ENCODE data around the gene CHD3. TPM values are rescaled to one million over a fixed set of nuclear protein-coding genes. Genes with fewer than 3 reads are reported as not detected.

The CHD3 gene
- total and polyA plus RNA-seq, 10 of the 15 experiments (the other 5 are each of a cell fraction or from before 2014, with no cell fraction given): 1.4 to 86.8 (median 39.1) TPM

DNA sequence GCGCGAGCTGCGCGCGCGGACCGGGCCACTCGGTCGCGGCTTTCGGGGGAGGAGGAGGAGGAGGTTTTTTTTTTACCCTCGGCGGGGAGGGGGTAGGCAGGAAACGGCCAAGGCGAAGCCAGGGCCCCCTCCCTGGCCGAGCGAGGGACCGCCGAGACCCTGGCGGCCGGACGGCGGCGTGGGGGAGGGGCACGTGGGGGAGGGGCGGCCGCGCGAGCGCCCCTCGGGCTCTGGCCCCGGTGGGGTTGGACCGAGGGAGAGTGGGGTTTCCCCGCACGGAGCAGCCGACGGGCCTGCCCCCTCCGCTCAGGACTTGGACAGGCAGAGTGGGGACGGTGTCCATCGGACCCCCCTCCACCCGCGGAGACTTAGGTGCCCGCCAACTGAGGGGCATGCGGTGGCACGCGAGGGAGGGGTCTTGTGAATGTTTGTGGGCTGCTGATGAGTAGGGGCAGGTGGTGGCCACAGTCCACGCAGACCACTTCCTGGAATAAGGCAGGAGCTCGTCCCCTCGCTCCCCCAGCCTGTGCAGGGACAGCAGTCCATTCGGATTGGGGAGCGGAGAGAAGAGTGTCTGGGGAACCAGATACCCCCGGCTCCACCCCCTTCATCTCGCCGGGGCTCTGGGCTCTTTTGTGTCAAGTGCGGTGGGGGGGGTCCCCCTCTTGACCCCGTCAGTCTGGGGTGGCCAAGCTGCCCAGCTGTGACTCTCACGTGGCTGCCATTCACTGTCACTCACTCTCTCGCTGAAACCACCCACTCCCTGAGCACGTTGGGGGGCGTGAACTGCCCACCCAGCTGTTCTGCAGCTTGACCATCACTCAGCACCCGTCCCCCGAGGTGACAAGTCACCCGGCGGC is 3.0 kb upstream of the CHD3 start (continued):
- peak; percentile 23; the same call in 1 of the 2 replicates for TF ChIP-seq IRF4 (IDR thresholded peaks at IDR 0.05; ENCODE audit: low read depth, low read length)
- no peak for TF ChIP-seq RAD21 (IDR thresholded peaks at IDR 0.05; ENCODE audit: insufficient read depth, low read depth, low read length)
- no peak for TF ChIP-seq STAT3 (IDR thresholded peaks at IDR 0.05; ENCODE audit: low read depth, low read length)
- TF ChIP-seq CHD1 (IDR thresholded peaks at IDR 0.05; ENCODE audit: low read depth, low read length): 0 out of 2 replicates have a peak, but pooled peaks have one; percentile 58
- no peak for TF ChIP-seq CREB1 (IDR thresholded peaks at IDR 0.05; ENCODE audit: low read depth)
- TF ChIP-seq KDM1A (IDR thresholded peaks at IDR 0.05; ENCODE audit: borderline replicate concordance): no peak
- no peak; the same call in 1 of the 2 replicates for TF ChIP-seq ATF7 (IDR thresholded peaks at IDR 0.05; ENCODE audit: low read depth)
- TF ChIP-seq MTA2 (IDR thresholded peaks at IDR 0.05; ENCODE audit: low read depth): peak; percentile 33; the same call in 1 of the 2 replicates
- 0 out of 2 replicates have a peak, but pooled peaks have one; percentile 15 for TF ChIP-seq SIN3A (IDR thresholded peaks at IDR 0.05; ENCODE audit: low read depth, low read length)
- TF ChIP-seq, protein P1, sequence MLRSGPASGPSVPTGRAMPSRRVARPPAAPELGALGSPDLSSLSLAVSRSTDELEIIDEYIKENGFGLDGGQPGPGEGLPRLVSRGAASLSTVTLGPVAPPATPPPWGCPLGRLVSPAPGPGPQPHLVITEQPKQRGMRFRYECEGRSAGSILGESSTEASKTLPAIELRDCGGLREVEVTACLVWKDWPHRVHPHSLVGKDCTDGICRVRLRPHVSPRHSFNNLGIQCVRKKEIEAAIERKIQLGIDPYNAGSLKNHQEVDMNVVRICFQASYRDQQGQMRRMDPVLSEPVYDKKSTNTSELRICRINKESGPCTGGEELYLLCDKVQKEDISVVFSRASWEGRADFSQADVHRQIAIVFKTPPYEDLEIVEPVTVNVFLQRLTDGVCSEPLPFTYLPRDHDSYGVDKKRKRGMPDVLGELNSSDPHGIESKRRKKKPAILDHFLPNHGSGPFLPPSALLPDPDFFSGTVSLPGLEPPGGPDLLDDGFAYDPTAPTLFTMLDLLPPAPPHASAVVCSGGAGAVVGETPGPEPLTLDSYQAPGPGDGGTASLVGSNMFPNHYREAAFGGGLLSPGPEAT (IDR thresholded peaks at IDR 0.05; ENCODE audit: low read depth): peak; percentile 15; the same call in 1 of the 2 replicates
- peak; percentile 71 for TF ChIP-seq ZNF384 (IDR thresholded peaks at IDR 0.05; ENCODE audit: borderline replicate concordance, low read depth, low read length)
- peak; percentile 59 for TF ChIP-seq RAD51 (IDR thresholded peaks at IDR 0.05)
- peak; percentile 74 for TF ChIP-seq POLR2AphosphoS5 (IDR thresholded peaks at IDR 0.05; ENCODE audit: low read length)
- TF ChIP-seq, protein P2, sequence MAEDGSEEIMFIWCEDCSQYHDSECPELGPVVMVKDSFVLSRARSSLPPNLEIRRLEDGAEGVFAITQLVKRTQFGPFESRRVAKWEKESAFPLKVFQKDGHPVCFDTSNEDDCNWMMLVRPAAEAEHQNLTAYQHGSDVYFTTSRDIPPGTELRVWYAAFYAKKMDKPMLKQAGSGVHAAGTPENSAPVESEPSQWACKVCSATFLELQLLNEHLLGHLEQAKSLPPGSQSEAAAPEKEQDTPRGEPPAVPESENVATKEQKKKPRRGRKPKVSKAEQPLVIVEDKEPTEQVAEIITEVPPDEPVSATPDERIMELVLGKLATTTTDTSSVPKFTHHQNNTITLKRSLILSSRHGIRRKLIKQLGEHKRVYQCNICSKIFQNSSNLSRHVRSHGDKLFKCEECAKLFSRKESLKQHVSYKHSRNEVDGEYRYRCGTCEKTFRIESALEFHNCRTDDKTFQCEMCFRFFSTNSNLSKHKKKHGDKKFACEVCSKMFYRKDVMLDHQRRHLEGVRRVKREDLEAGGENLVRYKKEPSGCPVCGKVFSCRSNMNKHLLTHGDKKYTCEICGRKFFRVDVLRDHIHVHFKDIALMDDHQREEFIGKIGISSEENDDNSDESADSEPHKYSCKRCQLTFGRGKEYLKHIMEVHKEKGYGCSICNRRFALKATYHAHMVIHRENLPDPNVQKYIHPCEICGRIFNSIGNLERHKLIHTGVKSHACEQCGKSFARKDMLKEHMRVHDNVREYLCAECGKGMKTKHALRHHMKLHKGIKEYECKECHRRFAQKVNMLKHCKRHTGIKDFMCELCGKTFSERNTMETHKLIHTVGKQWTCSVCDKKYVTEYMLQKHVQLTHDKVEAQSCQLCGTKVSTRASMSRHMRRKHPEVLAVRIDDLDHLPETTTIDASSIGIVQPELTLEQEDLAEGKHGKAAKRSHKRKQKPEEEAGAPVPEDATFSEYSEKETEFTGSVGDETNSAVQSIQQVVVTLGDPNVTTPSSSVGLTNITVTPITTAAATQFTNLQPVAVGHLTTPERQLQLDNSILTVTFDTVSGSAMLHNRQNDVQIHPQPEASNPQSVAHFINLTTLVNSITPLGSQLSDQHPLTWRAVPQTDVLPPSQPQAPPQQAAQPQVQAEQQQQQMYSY (CRISPR knock-in tag; IDR thresholded peaks at IDR 0.05): no peak
- peak; percentile 32 for TF ChIP-seq MEF2B (IDR thresholded peaks at IDR 0.05; ENCODE audit: partially characterized antibody, poor library complexity, severe bottlenecking)
- TF ChIP-seq SPI1 (IDR thresholded peaks at IDR 0.05; ENCODE audit: borderline replicate concordance, insufficient read depth, low read depth, low read length): no peak
- no peak for TF ChIP-seq STAT1 (conservative IDR thresholded peaks at IDR 0.05)
- no peak for TF ChIP-seq SUZ12 (IDR thresholded peaks at IDR 0.05; ENCODE audit: unreplicated experiment)
- TF ChIP-seq ETV6 (conservative IDR thresholded peaks at IDR 0.05 in 1 of 2, IDR thresholded peaks at IDR 0.05 in 1 of 2; ENCODE audit: borderline replicate concordance in 1 of 2, low read depth in 1 of 2): no peak

Measured in GM12878 (cell line).